ENCODE measurements around the gene LRRC53. TPM values are rescaled to one million over a fixed set of nuclear protein-coding genes. Genes with fewer than 3 reads are reported as not detected.

LRRC53 gene
- total RNA-seq, 1 experiment from 2014 or later: not detected

DNA sequence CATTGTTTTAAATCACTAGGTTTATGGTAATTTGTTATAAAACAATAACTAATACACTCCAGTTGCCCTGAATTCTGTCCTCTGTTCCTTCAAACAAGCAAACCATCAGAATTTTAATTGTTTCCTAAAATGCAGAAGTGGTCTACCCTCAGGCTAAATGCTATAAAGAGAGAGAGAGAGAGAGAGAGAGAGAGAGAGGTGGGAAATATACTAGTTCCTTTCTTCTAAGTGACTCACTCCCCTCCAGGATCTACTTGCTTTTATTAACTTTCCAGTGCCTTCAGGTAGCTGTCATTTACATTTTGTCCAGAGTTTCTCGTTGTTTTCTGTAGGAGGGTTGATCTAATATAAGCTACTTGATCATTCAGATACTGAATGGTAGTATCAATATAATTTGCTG, 26.4 kb downstream of the LRRC53 start:
- H3K9me3 ChIP-seq (ENCODE audit: low read depth, low read length, poor library complexity, severe bottlenecking): no peaks in the 10 kb centered on the region
- H3K4me1 ChIP-seq (ENCODE audit: insufficient read depth, low read length, poor library complexity, severe bottlenecking): no peaks in the 10 kb centered on the region
- intact Hi-C loops (cut with micrococcal nuclease; ENCODE audit: unreplicated experiment): no loop called here
- peaks cover 23% of the 10 kb centered on the region for H3K27me3 ChIP-seq (replicated peaks; ENCODE audit: insufficient read depth, low read depth, low read length, poor library complexity)
- no peak overlapping the region for H3K4me3 ChIP-seq (ENCODE audit: low read depth, low read length, poor library complexity, severe bottlenecking)
- BruUV-seq (replicated peaks): no TSS peak
- ChIA-PET POLR2A (ENCODE audit: low non-redundant PET) (no interaction called here), CTCF (no interaction called here)
- DNase-seq (ENCODE audit: low spot score): no peak
- TF ChIP-seq EZH2 (IDR thresholded peaks at IDR 0.05; ENCODE audit: borderline replicate concordance, low read depth, low read length, poor library complexity, severe bottlenecking): no peak
- TF ChIP-seq, protein P1, sequence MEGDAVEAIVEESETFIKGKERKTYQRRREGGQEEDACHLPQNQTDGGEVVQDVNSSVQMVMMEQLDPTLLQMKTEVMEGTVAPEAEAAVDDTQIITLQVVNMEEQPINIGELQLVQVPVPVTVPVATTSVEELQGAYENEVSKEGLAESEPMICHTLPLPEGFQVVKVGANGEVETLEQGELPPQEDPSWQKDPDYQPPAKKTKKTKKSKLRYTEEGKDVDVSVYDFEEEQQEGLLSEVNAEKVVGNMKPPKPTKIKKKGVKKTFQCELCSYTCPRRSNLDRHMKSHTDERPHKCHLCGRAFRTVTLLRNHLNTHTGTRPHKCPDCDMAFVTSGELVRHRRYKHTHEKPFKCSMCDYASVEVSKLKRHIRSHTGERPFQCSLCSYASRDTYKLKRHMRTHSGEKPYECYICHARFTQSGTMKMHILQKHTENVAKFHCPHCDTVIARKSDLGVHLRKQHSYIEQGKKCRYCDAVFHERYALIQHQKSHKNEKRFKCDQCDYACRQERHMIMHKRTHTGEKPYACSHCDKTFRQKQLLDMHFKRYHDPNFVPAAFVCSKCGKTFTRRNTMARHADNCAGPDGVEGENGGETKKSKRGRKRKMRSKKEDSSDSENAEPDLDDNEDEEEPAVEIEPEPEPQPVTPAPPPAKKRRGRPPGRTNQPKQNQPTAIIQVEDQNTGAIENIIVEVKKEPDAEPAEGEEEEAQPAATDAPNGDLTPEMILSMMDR (conservative IDR thresholded peaks at IDR 0.05; ENCODE audit: low read depth, low read length): no peak
- H3K27ac ChIP-seq (ENCODE audit: low read depth, low read length, poor library complexity, severe bottlenecking): no peak overlapping the region
- H3K36me3 ChIP-seq (ENCODE audit: insufficient read depth, low read length, poor library complexity, severe bottlenecking): no peaks in the 10 kb centered on the region

DNA sequence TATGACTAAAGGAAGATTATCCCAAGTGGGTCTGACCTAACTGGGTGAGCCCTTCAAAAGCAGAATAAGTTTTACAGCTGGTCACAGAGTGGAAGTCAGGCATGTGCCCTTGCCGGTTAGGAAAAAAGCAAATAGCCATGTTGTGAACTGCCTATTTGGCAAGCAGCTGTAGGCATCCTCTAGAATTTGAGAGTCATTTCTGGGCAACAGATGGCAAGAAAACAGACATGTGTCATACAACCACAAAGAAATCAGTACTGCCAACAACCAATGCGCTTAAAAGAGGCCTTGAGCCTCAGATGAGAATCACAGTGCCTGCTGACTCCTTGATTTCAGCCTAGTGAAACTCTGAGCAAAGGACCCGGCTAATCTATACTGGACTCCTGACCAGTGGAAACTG, 26.8 kb downstream of the LRRC53 start:
- Histone ChIP-seq H3K4me3 (ENCODE audit: low read depth, low read length, poor library complexity, severe bottlenecking) (no peak overlapping the region), H3K27me3 (replicated peaks; ENCODE audit: insufficient read depth, low read depth, low read length, poor library complexity) (peaks cover 20% of the 10 kb centered on the region), H3K27ac (ENCODE audit: low read depth, low read length, poor library complexity, severe bottlenecking) (no peak overlapping the region), H3K4me1 (ENCODE audit: insufficient read depth, low read length, poor library complexity, severe bottlenecking) (no peaks in the 10 kb centered on the region), H3K36me3 (ENCODE audit: insufficient read depth, low read length, poor library complexity, severe bottlenecking) (no peaks in the 10 kb centered on the region), H3K9me3 (ENCODE audit: low read depth, low read length, poor library complexity, severe bottlenecking) (no peaks in the 10 kb centered on the region)
- ChIA-PET POLR2A (ENCODE audit: low non-redundant PET) (no interaction called here), CTCF (no interaction called here)
- no peak for TF ChIP-seq EZH2 (IDR thresholded peaks at IDR 0.05; ENCODE audit: borderline replicate concordance, low read depth, low read length, poor library complexity, severe bottlenecking)
- TF ChIP-seq, protein P1 (conservative IDR thresholded peaks at IDR 0.05; ENCODE audit: low read depth, low read length): no peak
- BruUV-seq (replicated peaks): no TSS peak
- intact Hi-C loops (cut with micrococcal nuclease; ENCODE audit: unreplicated experiment): no loop called here
- DNase-seq (ENCODE audit: low spot score): no peak

DNA sequence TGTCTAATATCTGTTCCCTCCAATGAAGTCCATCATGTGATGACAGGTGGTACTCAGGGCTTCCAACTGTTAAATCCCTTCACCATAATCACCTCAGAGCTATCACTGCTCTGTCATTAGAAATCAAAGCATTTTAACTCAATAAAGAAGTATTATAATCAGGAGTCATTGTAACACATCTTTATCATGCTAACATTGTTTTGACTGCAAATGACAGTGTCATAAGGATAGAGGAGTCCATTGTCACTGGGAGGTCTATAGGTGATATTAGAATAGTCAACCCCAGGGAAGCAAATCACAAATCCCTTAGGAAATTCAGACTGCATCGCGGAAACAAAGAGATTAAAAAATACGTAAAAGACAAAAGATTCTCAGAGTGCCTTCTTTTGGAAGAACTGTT, 30.8 kb downstream of the LRRC53 start:
- Histone ChIP-seq H3K4me3 (ENCODE audit: low read depth, low read length, poor library complexity, severe bottlenecking) (no peak overlapping the region), H3K36me3 (ENCODE audit: insufficient read depth, low read length, poor library complexity, severe bottlenecking) (no peaks in the 10 kb centered on the region), H3K9me3 (ENCODE audit: low read depth, low read length, poor library complexity, severe bottlenecking) (no peaks in the 10 kb centered on the region), H3K27me3 (replicated peaks; ENCODE audit: insufficient read depth, low read depth, low read length, poor library complexity) (peaks cover 17% of the 10 kb centered on the region), H3K4me1 (ENCODE audit: insufficient read depth, low read length, poor library complexity, severe bottlenecking) (no peaks in the 10 kb centered on the region), H3K27ac (ENCODE audit: low read depth, low read length, poor library complexity, severe bottlenecking) (no peak overlapping the region)
- TF ChIP-seq, protein P1 (conservative IDR thresholded peaks at IDR 0.05; ENCODE audit: low read depth, low read length): no peak
- BruUV-seq (replicated peaks): no TSS peak
- CTCF ChIA-PET: no interaction called here
- POLR2A ChIA-PET (ENCODE audit: low non-redundant PET): no interaction called here
- intact Hi-C loops (cut with micrococcal nuclease; ENCODE audit: unreplicated experiment): no loop called here
- no peak for DNase-seq (ENCODE audit: low spot score)
